GM18502 (cell line): ENCODE data around the gene ARHGEF25.
A peak's percentile ranks its signal among the peaks of the same experiment; 100 is the strongest.
"Not testable (repeated sequence)": the region's sequence is repeated elsewhere in the genome, so short reads cannot be mapped to it uniquely, and the experiment has no call there.

Experiments
- ATAC-seq: cut with Tn5 transposase; IDR thresholded peaks from one replicate; pipeline ENCODE4 v1.9.1; 2021; ENCODE audit warnings: mild to moderate bottlenecking; ENCODE audit not compliant: unreplicated experiment, poor library complexity

ARHGEF25 gene

DNA sequence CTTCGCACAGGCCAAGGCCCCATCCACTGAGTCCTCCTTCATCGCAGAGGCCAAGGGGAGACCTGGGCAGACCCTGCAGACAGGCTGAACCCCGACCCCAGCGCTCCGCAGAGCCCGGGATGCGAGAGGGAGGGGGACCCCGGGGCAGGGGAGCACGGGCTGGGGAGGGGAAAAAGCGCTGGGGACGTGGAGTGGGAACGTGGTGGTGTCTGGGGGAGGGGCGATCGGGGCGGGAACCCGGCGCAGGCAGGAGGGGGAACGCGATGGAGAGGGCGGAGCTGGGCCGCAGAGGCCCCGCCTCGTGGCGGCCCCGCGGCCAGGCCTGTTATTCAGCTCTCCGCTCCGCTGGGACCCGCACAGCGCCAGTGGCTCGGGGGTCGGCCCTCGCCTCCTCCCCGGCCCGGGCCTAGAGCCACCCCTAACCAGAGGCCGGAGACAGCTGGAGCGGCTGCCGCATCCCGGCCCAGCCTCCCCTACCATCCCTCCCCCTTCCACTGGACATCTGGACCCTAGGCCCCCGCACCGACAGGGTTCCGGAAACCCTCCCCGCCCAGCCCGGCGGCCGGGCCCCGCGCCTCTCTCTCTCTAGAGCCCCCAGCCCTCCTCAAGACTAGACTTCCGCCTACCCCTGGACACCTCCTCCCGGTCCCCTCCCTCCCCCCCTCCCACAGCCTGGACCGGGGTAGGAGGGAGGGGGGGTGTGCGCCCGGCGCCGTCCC lies at the start of gene ARHGEF25:
ARHGEF25 (plus strand) TSS at position 328 of the 719 bp plus-strand sequence. CDS start 460 bp downstream, outside the sequence.
- ATAC-seq: peak; percentile 41

DNA sequence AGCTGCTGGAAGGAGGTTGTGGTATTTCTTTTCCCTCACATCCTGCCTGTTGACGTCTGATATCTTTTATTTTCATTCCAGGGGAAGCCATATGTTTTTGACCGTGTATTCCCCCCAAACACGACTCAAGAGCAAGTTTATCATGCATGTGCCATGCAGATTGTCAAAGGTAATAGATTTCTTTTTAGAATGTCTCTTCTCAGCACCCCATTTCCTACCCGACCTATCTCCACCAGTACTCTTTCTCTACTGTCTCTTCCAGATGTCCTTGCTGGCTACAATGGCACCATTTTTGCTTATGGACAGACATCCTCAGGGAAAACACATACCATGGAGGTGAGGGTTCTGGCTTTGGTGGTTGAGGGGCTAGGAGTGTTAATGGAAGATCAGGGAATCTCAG lies 47.9 kb upstream of the ARHGEF25 start:
- ATAC-seq: no peak

DNA sequence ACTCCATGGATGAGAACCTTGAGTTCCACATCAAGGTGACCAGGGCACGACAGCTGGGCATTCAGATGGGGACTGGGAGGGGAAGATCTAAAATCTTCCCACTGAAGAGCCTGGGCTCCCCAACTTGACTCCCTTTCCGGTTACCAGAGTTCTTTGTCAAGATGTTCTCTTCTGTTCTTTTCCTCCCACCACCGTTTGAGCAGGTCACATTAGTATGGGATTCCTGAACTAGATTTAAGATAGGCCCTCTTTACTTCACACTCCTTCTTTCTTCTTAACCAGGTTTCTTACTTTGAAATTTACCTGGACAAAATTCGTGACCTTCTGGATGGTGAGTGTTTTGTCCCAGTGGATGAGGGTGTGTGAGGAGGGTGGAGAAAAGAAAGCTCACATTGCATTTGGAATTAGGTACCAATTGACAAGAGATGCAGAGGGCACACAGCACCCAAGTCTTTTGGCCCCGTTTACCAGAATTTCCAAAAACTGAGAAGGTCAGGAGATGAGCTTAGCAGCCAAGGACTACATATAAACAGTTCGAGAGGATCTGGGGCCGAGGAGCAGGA lies 47.0 kb upstream of the ARHGEF25 start:
- ATAC-seq: no peak

DNA sequence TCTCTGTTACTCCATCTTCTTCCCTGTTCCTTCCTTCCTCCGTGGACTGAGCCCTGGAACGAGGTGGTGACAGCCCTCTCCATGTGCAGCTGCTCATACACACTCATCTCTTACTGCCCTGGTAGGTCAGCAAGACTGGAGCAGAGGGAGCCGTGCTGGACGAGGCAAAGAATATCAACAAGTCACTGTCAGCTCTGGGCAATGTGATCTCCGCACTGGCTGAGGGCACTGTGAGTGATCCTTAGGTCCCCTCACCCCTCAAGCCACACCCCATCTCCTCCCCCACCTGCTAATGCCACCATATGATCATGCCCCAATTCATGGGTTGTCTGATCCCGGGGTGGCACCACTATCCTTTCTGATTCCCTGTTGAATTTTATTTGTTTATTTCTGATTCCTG lies 42.4 kb upstream of the ARHGEF25 start:
- no peak for ATAC-seq

DNA sequence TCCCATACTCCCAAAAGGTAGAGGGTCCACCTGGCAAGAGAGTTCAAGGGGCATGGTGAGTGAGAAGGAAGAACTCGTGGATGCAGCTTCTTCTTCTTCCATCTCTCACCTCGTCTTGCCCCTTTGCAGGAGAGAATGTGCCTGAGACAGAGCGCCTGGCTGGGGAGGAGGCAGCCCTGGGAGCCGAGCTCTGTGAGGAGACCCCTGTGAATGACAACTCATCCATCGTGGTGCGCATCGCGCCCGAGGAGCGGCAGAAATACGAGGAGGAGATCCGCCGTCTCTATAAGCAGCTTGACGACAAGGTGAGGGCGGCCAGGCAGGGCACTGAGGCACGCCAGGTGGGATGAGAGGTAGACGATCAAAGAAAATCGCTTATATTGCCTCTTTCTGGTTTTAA lies 41.4 kb upstream of the ARHGEF25 start:
- ATAC-seq: no peak

DNA sequence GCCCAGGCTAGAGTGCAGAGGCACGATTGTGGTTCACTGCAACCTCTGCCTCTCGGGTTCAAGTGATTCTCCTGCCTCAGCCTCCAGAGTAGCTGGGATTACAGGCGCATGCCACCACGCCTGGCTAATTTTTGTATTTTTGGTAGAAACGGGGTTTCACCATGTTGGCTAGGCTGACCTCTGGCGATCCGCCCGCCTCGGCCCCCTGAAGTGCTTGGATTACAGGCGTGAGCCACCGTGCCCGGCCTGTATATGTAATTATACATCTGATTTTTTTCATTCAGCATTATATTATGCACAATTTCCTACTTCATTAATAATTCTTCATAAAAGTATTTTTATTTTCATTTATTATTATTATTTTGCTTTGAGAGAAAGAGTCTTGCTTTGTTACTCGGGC lies 40.8 kb upstream of the ARHGEF25 start:
- not testable (repeated sequence) for ATAC-seq

DNA sequence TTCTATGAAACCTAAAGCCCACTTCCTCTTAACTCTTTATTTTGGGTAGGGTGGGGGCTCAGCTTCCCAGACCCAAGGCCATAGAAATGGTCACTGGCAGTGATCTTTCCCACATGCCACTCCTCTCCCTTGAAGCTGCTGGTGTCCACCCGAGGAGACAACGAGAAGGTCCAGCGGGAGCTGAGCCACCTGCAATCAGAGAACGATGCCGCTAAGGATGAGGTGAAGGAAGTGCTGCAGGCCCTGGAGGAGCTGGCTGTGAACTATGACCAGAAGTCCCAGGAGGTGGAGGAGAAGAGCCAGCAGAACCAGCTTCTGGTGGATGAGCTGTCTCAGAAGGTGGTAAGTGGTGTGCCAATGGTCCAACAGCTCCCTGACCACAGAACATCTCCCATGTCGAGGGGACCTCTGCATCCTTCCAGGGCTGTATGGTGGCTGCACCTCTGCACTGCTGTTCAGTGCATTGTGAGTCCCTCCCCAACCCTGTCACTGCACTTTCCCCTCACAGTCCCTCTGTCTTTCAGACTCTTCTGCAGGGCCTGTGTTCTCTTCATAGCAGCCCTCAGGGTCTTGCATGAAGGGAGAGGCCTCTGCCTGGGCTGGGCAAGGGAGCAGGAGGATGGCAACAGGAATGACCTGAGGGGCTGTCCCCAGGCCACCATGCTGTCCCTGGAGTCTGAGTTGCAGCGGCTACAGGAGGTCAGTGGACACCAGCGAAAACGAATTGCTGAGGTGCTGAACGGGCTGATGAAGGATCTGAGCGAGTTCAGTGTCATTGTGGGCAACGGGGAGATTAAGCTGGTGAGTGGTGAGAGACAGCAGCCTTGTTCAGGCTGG lies 39.1 kb upstream of the ARHGEF25 start:
- ATAC-seq: no peak

DNA sequence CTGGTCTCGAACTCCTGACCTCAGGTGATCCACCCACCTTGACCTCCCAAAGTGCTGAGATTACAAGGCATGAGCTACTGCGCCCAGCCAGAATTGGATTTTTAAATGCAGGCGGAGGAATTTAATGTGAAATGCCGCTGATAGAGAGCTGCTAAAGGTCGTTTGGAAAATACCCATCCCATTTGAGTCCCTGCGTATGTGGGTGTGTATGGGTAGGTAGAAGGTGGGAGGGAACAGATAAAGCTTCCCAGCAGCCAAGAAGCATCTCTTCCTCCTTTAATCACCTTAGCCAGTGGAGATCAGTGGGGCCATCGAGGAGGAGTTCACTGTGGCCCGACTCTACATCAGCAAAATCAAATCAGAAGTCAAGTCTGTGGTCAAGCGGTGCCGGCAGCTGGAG lies 36.4 kb upstream of the ARHGEF25 start:
- no peak for ATAC-seq

DNA sequence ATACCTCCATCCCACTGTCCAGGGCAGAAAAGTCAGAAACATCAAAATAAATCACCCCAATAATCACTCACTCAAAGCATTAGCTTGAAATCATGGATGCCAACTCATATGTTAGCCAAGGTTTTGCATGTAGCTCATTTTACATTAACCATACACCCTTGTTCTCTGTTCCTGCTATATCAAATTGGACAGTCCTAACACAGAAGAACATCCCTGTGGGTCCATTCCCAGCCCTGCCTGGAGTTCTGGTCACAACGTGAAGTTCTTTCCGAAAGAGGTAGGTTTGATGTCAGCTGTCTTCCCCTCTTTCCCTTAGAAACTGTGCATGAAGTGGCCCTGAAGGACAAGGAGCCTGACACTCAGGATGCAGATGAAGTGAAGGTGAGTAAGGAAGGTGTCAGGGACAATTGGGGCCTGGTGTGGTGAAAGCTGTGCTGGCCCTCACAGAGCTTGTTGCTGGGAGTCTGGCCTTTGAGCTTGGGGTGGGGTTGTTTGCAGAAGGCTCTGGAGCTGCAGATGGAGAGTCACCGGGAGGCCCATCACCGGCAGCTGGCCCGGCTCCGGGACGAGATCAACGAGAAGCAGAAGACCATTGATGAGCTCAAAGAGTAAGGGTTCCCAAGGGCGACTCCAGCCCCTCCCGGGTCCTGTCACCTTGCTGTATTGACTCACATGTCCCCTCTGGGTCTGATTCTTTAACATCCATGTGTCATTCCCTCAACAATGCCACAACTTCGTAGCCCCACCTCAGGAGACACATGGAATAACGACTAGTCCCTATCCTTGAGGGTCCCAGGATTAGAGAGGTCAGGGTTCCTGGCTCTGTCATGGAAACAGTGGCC lies 35.2 kb upstream of the ARHGEF25 start:
- ATAC-seq: no peak

DNA sequence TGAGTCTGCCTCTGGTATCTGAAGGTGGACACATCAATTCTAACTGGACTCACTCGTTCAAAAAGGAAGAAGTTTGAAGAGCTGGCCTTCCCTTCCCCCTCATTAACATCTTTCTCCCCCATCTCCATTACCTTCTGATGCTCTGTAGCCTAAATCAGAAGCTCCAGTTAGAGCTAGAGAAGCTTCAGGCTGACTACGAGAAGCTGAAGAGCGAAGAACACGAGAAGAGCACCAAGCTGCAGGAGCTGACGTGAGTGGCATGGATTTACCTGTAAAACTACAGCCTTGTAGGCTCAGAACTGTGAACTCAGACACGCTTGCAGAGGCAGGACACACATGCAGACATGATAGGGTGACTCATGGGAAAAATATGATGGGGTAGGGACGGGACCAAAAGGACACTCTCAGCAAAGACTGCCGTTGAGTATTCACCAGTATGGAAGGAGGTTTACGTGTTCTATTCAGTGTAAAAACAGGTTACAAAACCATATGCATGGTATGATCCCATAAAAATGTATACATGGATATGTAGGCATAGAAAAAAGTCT lies 34.5 kb upstream of the ARHGEF25 start:
- no peak for ATAC-seq

DNA sequence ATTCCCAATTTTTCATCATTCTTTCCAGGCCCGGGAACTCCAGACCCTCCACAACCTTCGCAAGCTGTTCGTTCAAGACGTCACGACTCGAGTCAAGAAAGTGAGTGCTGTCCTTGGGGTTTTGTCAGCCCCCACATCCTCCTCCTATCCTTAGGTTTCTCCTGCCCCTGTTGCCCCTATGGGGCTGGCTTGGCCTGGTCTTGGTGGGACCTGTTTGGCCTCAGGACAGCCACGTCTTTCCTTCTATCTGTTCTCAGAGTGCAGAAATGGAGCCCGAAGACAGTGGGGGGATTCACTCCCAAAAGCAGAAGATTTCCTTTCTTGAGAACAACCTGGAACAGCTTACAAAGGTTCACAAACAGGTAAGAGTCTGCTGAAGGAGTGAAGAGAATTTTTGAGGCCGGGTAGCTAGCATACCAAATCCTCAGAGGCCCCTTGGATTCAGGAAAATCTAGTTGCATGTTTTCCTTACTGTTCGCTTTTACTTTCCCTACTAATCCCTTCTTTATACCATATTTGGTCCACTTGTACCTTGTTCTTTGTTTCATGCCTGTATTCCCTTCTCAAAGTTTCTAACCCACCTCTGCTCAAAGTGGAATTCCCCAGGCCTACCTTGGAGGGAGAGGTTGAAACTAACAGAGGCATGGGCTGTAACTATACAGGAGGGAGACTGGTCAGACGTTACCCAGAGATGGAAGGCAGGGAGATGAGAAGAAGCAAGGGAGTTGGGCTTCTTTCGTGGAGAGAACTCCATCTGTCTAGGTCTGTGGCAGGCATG lies 33.1 kb upstream of the ARHGEF25 start:
- ATAC-seq: no peak

DNA sequence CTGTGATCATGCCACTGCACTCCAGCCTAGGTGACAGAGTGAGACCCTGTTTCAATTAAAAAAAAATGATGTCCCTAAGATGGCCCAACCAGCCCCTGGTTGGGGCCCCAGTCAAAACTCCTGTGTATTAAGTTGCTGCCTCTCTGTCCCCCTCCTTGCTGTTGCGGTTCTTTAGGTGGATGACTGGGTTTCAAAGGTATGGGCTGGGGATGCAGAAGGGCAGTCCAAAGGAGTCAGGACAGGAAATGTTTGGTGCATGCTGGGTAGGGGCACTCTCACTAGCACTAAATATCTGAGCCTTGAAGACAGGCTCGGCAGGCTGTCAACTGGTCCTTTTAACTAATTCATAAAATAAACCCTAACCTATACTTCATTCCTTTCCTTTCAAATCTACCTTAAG lies 32.2 kb upstream of the ARHGEF25 start:
- no peak for ATAC-seq

DNA sequence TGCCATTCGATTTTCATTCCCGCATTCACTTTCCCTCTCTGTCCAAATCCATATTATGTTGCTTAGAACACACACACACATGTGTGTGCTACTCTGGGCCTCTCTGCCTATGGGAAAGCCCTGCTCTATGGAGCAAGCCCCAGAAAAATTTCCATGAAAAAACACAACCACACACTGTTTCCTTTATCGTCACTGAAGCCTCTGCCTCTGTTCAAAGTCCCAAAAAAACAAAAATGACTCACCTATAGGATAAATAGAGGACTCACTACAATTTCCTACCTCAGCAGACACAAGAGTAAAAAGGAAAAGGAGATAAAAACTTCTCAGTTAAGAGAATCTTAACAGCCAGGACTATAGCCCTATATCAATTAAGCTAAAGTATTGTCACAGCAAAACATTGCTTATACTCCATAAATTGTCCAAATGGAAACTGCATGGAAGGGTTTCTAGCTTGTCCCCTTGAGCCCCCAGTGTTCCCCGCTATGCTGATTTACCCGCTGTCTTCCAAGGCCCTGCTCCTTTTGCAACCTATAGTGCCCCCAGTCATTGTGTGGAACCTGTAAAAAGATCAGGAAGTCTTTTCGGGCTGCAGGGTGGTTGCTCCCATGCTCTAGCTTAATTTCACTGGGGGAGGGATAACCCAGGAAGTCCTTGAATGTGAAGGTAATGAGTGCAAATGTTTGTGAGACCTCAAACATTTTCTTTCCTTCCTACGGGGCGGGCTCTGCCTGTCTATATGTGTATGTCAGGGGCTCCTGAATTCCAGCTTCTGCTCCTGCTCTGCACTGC lies 31.4 kb upstream of the ARHGEF25 start:
- ATAC-seq: no peak

DNA sequence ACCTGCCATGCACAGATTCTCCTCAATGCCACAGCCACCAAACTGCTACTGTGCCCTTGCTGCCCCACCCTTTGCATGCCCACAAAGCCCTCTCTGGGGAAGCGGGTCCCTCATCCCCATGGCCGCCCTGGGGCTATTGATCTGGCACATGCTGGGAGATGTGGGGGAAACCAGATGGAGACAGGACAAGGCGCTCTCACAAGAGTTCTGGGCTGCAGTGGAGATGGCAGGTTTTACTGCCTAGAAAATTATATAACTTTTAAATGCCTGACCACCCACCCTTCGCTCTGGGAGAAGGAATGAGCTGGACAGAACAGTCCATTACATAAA lies 30.8 kb upstream of the ARHGEF25 start:
- no peak for ATAC-seq

DNA sequence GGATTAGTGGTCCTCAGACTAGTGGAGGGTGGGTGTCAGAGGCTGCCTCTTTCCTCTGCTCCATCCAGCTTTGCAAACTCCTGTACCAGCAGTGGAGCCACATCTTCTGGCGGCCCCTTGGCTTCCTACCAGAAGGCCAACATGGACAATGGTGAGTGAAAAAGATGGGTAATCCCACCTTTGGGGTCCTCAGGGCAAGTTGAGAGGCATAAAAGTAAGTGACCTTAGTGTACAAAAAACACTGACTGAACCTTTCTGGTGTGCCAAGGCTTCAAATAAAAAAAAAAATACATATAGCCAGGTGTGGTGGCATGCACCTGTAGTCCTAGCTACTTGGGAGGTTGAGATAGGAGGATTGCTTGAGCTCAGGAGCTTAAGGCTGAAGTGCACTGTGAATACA lies 29.4 kb upstream of the ARHGEF25 start:
- ATAC-seq: no peak

DNA sequence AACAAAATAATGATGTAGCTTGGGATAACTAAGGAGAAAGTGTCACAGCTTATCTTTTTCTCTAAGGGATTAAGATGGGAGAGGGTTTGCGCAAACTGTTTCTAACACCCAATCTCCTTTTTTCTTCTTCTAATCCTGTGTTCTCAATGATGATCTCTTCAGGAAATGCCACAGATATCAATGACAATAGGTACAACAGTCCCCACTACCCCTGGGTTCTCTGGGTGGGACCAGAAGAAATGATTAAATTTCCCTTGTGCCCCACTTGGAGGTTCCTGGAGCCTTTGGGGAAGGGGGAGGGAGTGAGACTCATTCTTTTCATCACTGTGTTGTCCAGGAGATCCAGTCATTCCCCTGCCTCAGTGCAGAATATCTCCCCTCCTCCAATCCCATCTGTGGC lies 28.8 kb upstream of the ARHGEF25 start:
- ATAC-seq: no peak

DNA sequence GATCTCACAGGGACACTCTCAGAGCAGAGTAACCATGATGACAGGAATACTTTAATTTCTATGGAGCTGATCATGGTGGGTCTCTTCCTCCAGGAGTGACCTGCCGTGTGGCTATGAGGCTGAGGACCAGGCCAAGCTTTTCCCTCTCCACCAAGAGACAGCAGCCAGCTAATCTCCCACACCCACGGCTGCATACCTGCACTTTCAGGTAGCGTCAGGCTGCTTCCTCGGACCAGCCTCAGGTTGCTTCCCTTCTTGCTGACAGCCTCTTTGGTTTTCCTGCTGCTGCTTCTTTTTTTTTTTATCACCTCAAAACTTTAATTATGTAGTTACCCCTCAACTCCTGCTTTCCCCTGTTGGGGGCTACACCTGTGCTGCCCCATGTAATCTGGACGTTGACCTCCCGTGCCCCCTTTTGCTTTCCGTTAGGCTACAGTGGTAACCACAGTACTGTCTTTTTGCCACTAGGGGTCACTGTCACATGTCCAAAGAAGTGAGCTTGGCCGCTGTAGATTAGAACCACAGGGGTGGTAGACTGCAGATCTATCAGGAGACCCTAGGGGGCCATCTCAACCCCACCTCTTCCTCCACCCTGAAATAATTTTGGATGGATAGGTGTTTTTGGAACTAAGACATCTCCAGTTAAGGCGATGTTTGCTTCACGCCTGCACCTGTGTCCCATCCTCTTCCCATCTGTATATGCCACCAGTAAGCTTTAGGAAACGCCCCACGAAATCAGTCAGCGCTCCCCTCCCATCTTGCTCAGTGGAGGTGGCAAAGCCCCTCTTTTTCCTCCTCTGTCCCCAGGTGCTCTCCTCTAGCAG lies 28.0 kb upstream of the ARHGEF25 start:
- ATAC-seq: peak; percentile 94

DNA sequence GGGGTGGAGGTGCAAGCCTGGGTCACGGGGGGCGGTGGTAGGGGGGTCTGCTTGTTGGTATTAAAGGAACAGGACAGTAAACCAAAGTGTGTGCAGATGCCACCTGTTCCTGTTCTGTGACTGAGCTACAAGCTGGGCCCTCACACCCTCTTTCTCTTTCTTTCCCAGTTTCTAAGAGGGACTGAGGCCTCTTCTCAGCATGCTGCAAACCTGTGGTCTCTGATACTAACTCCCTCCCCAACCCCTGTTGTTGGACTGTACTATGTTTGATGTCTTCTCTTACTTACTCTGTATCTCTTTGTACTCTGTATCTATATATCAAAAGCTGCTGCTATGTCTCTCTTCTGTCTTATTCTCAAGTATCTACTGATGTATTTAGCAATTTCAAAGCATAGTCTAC lies 27.2 kb upstream of the ARHGEF25 start:
- ATAC-seq: no peak
